ENCODE measurements around the gene FRAT1. TPM values are rescaled to one million over a fixed set of nuclear protein-coding genes. Genes with fewer than 3 reads are reported as not detected.

The FRAT1 gene
- total RNA-seq, 4 donors from 2014 or later, result 1.7 to 6.1 (median 3.9) TPM

- DNase-seq, result no peak
- peak overlapping the region; percentile 89 to 99 (median 98) for H3K27ac ChIP-seq
- 8 to 21% methylated on average over 13 to 22 of the region's 24 CpGs for WGBS, 2 donors
Observed at GRCh38 chr10:97320480-97321031, 1.5 kb downstream of the FRAT1 start.

GRCh38 chr10:97321032-97321803 lies 2.1 kb downstream of the FRAT1 start:
- 43 to 55% methylated on average over 11 to 23 of the region's 38 CpGs for WGBS, 2 donors
- intact Hi-C loops (cut with DNase I), result no loop called here
- Histone ChIP-seq H3K9me3 (no peaks in the 10 kb centered on the region), H3K27me3 (no peaks in the 10 kb centered on the region), H3K4me3 (peak overlapping the region; percentile 70 to 98 (median 84)), H3K27ac (peak overlapping the region; percentile 89 to 99 (median 98)), H3K36me3 (no peaks in the 10 kb centered on the region), H3K4me1 (peaks cover 11 to 38% (median 12%) of the 10 kb centered on the region in 3 donors)
- TF ChIP-seq CTCF (IDR thresholded peaks at IDR 0.05), result no peak
- TF ChIP-seq POLR2A (IDR thresholded peaks at IDR 0.05), result peak in 1 of 4 donors; percentile 29
- DNase-seq, result no peak

More at GRCh38 chr10:97320480-97321031, 1.5 kb downstream of the FRAT1 start:
- Histone ChIP-seq H3K4me3 (peak overlapping the region; percentile 70 to 98 (median 84)), H3K4me1 (peaks cover 11 to 35% (median 12%) of the 10 kb centered on the region in 3 donors), H3K9me3 (no peaks in the 10 kb centered on the region), H3K27me3 (no peaks in the 10 kb centered on the region), H3K36me3 (no peaks in the 10 kb centered on the region)
- intact Hi-C loops (cut with DNase I), result no loop called here
- no peak for TF ChIP-seq POLR2A (IDR thresholded peaks at IDR 0.05)

- H3K27ac ChIP-seq, result peak overlapping the region in 1 of 4 donors; percentile 34
- intact Hi-C loops (cut with DNase I), result no loop called here
- DNase-seq, result no peak
- WGBS, 2 donors, result 40 to 68% methylated on average over 3 of the region's 3 CpGs
- H3K36me3 ChIP-seq, result no peaks in the 10 kb centered on the region
- H3K4me1 ChIP-seq, result peaks cover 11 to 44% (median 12%) of the 10 kb centered on the region in 3 donors
- no peaks in the 10 kb centered on the region for H3K9me3 ChIP-seq
- H3K4me3 ChIP-seq, result peak overlapping the region in 1 of 4 donors; percentile 98
- TF ChIP-seq POLR2A (IDR thresholded peaks at IDR 0.05), result no peak
- no peak for TF ChIP-seq CTCF (IDR thresholded peaks at IDR 0.05)
- no peaks in the 10 kb centered on the region for H3K27me3 ChIP-seq
Observed at GRCh38 chr10:97321804-97322190, 2.7 kb downstream of the FRAT1 start.

- H3K36me3 ChIP-seq, result peaks cover 0 to 4% (median 0%) of the 10 kb centered on the region in 3 donors
- intact Hi-C loops (cut with DNase I), result no loop called here
- WGBS, 2 donors, result 77 to 78% methylated on average over 2 to 4 of the region's 4 CpGs
- no peak for TF ChIP-seq CTCF (IDR thresholded peaks at IDR 0.05)
- no peak for TF ChIP-seq POLR2A (IDR thresholded peaks at IDR 0.05)
- no peak for DNase-seq
- H3K27ac ChIP-seq, result no peak overlapping the region
- peaks cover 11 to 44% (median 12%) of the 10 kb centered on the region in 3 donors for H3K4me1 ChIP-seq
- no peak overlapping the region for H3K4me3 ChIP-seq
- H3K9me3 ChIP-seq, result no peaks in the 10 kb centered on the region
- H3K27me3 ChIP-seq, result no peaks in the 10 kb centered on the region
Observed at GRCh38 chr10:97323501-97323900, 4.4 kb downstream of the FRAT1 start.

- H3K4me1 ChIP-seq, result peaks cover 6 to 55% (median 12%) of the 10 kb centered on the region in 3 donors
- H3K27me3 ChIP-seq, result no peaks in the 10 kb centered on the region
- H3K4me3 ChIP-seq, result no peak overlapping the region
- no peaks in the 10 kb centered on the region for H3K9me3 ChIP-seq
- no peak for DNase-seq
- WGBS, 2 donors, result 66 to 85% methylated on average over 8 of the region's 9 CpGs
- TF ChIP-seq POLR2A (IDR thresholded peaks at IDR 0.05), result no peak
- TF ChIP-seq CTCF (IDR thresholded peaks at IDR 0.05), result no peak
- H3K36me3 ChIP-seq, result peaks cover 0 to 26% (median 0%) of the 10 kb centered on the region in 3 donors
- intact Hi-C loops (cut with DNase I), result no loop called here
- H3K27ac ChIP-seq, result no peak overlapping the region
Observed at GRCh38 chr10:97325754-97326153, 6.7 kb downstream of the FRAT1 start.

Measured in esophagus squamous epithelium (tissue), 5 donors.